Kidney (tissue), 14 donors: ENCODE results near the gene SLC24A4. TPM values are rescaled to one million over a fixed set of nuclear protein-coding genes. Genes with fewer than 3 reads are reported as not detected.

Experiments used
- DNase-seq, 5 donors: peaks; one replicate each; pipeline ENCODE4 v3.0.0-alpha.2; 2013 to 2020
- FAIRE-seq: peaks from 2 replicates; lab custom pipeline; 2012; peaks lifted over from hg19 to GRCh38; lab: Jason Lieb, UNC
- H3K27ac ChIP-seq, 2 donors: one replicate each; pipeline ENCODE4 v1.7.0; 2013; ENCODE audit warnings: low read depth in 2 of 2, low read length in 2 of 2, inconsistent platforms in 1 of 2
- H3K27me3 ChIP-seq: one replicate; pipeline ENCODE4 v1.7.1; 2013; ENCODE audit warnings: low read length, inconsistent platforms; ENCODE audit not compliant: control insufficient read depth, insufficient read depth
- H3K36me3 ChIP-seq, 3 donors: one replicate each; pipeline versions ENCODE4 v1.7.0 to v1.7.1; 2013; ENCODE audit warnings: low read length in 3 of 3, control low read depth in 1 of 3, inconsistent platforms in 1 of 3; ENCODE audit not compliant: insufficient read depth in 3 of 3, control insufficient read depth in 2 of 3
- H3K4me1 ChIP-seq, 3 donors: one replicate each; pipeline versions ENCODE4 v1.7.0 to v1.7.1; 2013; ENCODE audit warnings: low read length in 3 of 3, inconsistent platforms in 1 of 3, low read depth in 1 of 3; ENCODE audit not compliant: control insufficient read depth in 2 of 3, insufficient read depth in 2 of 3
- H3K4me3 ChIP-seq, 3 donors: one replicate each; pipeline versions ENCODE4 v1.7.0 to v1.8.1; 2013; ENCODE audit warnings: low read length in 3 of 3, control low read depth in 1 of 3, inconsistent platforms in 1 of 3
- H3K9ac ChIP-seq, 3 donors: one replicate each; pipeline versions ENCODE4 v1.7.0 to v1.7.1; 2013; ENCODE audit warnings: low read length in 3 of 3, control low read depth in 1 of 3, inconsistent platforms in 1 of 3
- H3K9me3 ChIP-seq, 3 donors: one replicate each; pipeline versions ENCODE4 v1.7.0 to v1.7.1; 2013; ENCODE audit warnings: low read length in 3 of 3, control low read depth in 1 of 3, inconsistent platforms in 1 of 3; ENCODE audit not compliant: control insufficient read depth in 2 of 3, insufficient read depth in 1 of 3
- CTCF ChIP-seq: IDR thresholded peaks from 3 replicates; pipeline ENCODE4 v1.5.1; 2012; ENCODE audit warnings: mild to moderate bottlenecking, moderate library complexity, borderline replicate concordance; ENCODE audit not compliant: insufficient read depth; ENCODE audit errors: extremely low read depth
- intact Hi-C: fragments of 100-400 bp; cut with DNase I; formaldehyde crosslinking; loops from one replicate; pipeline ENCODE4 v1.11.1; 2022
- polyA plus RNA-seq: library from polyadenylated mRNA; stranded (reverse); fragments of 350-450 nt; fragmentation: Illumina TruSeq; extraction: RNeasy Lipid Tissue Mini Kit (QIAGEN cat#74804); gene quantifications from one replicate; pipeline ENCODE4 v1.2.3, GENCODE V29; 2014; ENCODE audit warnings: low read depth, low replicate concordance; ENCODE audit not compliant: insufficient read depth
- total RNA-seq: library from RNA; stranded (reverse); fragmentation: NEBNext Ultra II Directional; extraction: Animal tissue kit (Norgen Biotek cat#: 25700); gene quantifications from one replicate; pipeline ENCODE4 v1.2.1, GENCODE V29; 2021
- donor health status: control.
- donor health status: control.
- donor health status: control.
- donor health status: control.
- donor health status: control.
- donor health status: DM: yes; HTN: yes; CAD: no.
- donor health status: Normal renal cell carcinoma (clear cell type).

SLC24A4 gene
- total and polyA plus RNA-seq, 2 donors from 2014 or later: 0.32 to 0.85 TPM

DNA sequence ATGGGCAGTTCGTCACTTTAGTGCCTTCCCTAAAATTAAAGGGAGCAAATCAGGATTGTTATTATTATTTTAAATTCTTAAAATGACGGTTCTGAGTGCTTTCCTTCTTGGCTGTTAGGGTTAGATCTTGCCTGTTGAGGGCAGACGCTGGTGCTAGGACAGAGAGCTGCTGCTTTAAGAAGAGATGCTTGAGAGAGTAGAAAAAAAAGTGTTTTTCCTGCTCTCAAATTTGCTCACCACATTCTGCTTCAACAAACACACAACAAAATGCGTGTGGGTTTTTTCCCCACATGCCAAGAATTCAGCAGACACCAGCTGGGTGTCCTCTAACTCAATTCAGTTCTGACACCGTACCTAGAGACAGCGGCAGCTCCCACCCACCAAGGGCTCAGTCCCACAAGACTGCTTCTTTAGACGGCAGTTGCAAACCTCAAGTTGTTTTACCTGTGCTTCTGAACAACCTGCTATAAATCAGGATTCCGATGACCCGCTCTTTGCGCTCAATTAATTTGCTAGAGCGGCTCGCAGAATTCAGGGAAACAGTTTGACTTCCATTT, 114.8 kb downstream of the SLC24A4 start:
- Histone ChIP-seq H3K36me3 (no peaks in the 10 kb centered on the region), H3K27me3 (no peaks in the 10 kb centered on the region), H3K27ac (no peak overlapping the region), H3K4me1 (no peaks in the 10 kb centered on the region), H3K9ac (no peak overlapping the region), H3K4me3 (no peak overlapping the region), H3K9me3 (peaks cover 0 to 13% (median 3%) of the 10 kb centered on the region in 3 donors)
- TF ChIP-seq CTCF: no peak
- FAIRE-seq: no peak
- intact Hi-C loops: no loop called here
- DNase-seq: peak; percentile 3 to 80 (median 71)

DNA sequence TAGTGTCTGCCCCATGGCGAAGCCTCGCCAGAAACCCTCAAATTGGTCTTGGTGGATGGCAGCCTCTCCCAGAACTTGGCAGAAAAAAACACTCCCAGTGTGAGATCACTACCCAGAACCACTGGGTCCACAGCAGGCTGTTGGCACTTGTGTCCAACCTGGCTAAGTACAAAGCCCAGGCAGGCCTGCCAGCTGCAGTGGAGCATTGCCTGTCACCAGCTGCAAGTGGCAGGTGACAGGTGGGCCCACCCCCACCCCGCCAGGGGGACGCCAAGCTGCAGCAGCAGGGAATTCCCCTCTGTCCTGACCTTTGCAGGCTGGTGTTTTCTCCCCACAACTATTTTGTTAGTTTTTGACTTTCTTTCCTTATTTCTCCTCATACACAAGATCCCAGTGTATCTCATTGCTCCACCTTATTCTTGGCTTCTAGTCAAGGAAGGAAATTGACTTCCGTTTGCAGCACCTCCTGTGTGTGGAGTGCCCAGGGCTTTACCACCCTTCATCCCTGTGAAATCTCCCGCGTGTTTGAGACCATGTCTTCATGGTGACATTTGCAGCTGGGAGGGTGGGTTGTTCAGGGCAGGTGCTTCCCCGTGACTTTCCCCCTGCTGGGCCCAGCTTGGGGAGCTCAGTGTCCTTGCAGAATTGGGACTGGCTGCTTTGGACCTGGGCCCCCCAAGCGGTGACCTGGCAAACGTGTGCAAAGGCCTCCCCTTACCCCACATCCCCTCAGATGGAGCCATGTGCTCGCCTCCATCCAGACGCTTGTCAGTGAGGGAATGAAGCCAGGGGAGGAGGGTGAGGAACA, 116.8 kb downstream of the SLC24A4 start:
- TF ChIP-seq CTCF: no peak
- no peak overlapping the region for H3K9ac ChIP-seq
- no peaks in the 10 kb centered on the region for H3K27me3 ChIP-seq
- FAIRE-seq (no peak), DNase-seq (peak in 1 of 5 donors; percentile 63)
- H3K4me1 ChIP-seq: no peaks in the 10 kb centered on the region
- H3K36me3 ChIP-seq: no peaks in the 10 kb centered on the region
- H3K4me3 ChIP-seq: no peak overlapping the region
- no peak overlapping the region for H3K27ac ChIP-seq
- H3K9me3 ChIP-seq: no peaks in the 10 kb centered on the region
- intact Hi-C loops: no loop called here

GRCh38 chr14:92440345-92441003, 117.5 kb downstream of the SLC24A4 start:
- Histone ChIP-seq H3K9me3 (peaks cover 0 to 1% (median 0%) of the 10 kb centered on the region in 3 donors), H3K36me3 (no peaks in the 10 kb centered on the region), H3K9ac (no peak overlapping the region), H3K4me1 (no peaks in the 10 kb centered on the region), H3K27me3 (no peaks in the 10 kb centered on the region), H3K4me3 (no peak overlapping the region), H3K27ac (no peak overlapping the region)
- no peak for FAIRE-seq
- TF ChIP-seq CTCF: no peak
- peak in 1 of 5 donors; percentile 46 for DNase-seq
- intact Hi-C loops: no loop called here
